A549 (cell line): ENCODE measurements around the gene CLIC4.

Experiments
- CEBPB ChIP-seq, 2 experiments: fragments of >200 bp in 1 of 2; sonication (Bioruptor Twin) in 1 of 2; formaldehyde crosslinking in 1 of 2; IDR thresholded peaks; 2 replicates each; pipeline ENCODE4 v1.6.1; 2012 to 2016
- CHD2 ChIP-seq: fragments of 150-350 bp; IDR thresholded peaks from 2 replicates; pipeline ENCODE4 v1.6.1; 2014; ENCODE audit warnings: low read length; ENCODE audit not compliant: partially characterized antibody
- CHD4 ChIP-seq: fragments of 200-600 bp; sonication (generic); IDR thresholded peaks from 2 replicates; pipeline ENCODE4 v1.6.1; 2016; ENCODE audit warnings: antibody characterized with exemption, mild to moderate bottlenecking, borderline replicate concordance
- CTCF ChIP-seq: fragments of >200 bp; sonication (Bioruptor Twin); formaldehyde crosslinking; IDR thresholded peaks from 3 replicates; pipeline ENCODE4 v1.5.1; 2016
- FOXS1 ChIP-seq: fragments of 250-450 bp; sonication (Bioruptor Pico); IDR thresholded peaks from 2 replicates; pipeline ENCODE4 v1.5.0; 2020; ENCODE audit warnings: mild to moderate bottlenecking, moderate library complexity
- JUN ChIP-seq, 2 experiments: fragments of >200 bp; sonication (Bioruptor Twin); formaldehyde crosslinking; IDR thresholded peaks; 2 replicates in 1 of 2; 3 replicates in 1 of 2; pipeline ENCODE4 v1.6.1; 2016 to 2017
- KDM1A ChIP-seq: fragments of 200-600 bp; sonication (generic); IDR thresholded peaks from 2 replicates; pipeline ENCODE4 v1.6.1; 2016; ENCODE audit warnings: low read depth, mild to moderate bottlenecking
- MAX ChIP-seq: IDR thresholded peaks from 2 replicates; pipeline ENCODE4 v1.6.1; 2012
- PBX3 ChIP-seq: IDR thresholded peaks from 2 replicates; pipeline ENCODE4 v1.6.1; 2012
- POLR2A ChIP-seq: IDR thresholded peaks from 2 replicates; pipeline ENCODE4 v1.6.1; 2012; ENCODE audit warnings: mild to moderate bottlenecking, low read length
- RAD21 ChIP-seq, 2 experiments: fragments of >200 bp in 1 of 2; sonication (Bioruptor Twin) in 1 of 2; formaldehyde crosslinking in 1 of 2; IDR thresholded peaks in 1 of 2; conservative IDR thresholded peaks in 1 of 2; 2 replicates in 1 of 2; 3 replicates in 1 of 2; pipeline ENCODE4 v1.6.1; 2012 to 2018; ENCODE audit warnings: inconsistent platforms in 1 of 2
- RCOR1 ChIP-seq: fragments of 150-350 bp; IDR thresholded peaks from 2 replicates; pipeline ENCODE4 v1.6.1; 2014; ENCODE audit warnings: antibody characterized with exemption, low read length, low read depth
- REST ChIP-seq: fragments of 200-600 bp; sonication (generic); IDR thresholded peaks from 2 replicates; pipeline ENCODE4 v1.6.1; 2016; ENCODE audit warnings: antibody characterized with exemption, mild to moderate bottlenecking, moderate library complexity

- TF ChIP-seq CTCF (no peak), CHD2 (no peak), POLR2A (no peak), FOXS1 (CRISPR knock-in tag) (no peak), MAX (no peak), PBX3 (no peak), REST (no peak), CEBPB (IDR thresholded peaks at IDR 0.05) (no peak), CHD4 (no peak), JUN (IDR thresholded peaks at IDR 0.05) (no peak), RCOR1 (no peak), RAD21 (conservative IDR thresholded peaks at IDR 0.05 in 1 of 2, IDR thresholded peaks at IDR 0.05 in 1 of 2) (no peak), KDM1A (no peak)
These were observed 49.0 kb upstream of the CLIC4 start for GRCh38 chr1:24696041-24696755.
